ENCODE measurements around the gene GFER.

- TF ChIP-seq EZH2 (IDR thresholded peaks at IDR 0.05; ENCODE audit: insufficient read depth, poor library complexity, severe bottlenecking), result no peak
- no peak for TF ChIP-seq EZH2phosphoT487 (IDR thresholded peaks at IDR 0.05; ENCODE audit: insufficient read depth, low read depth)
Observed at GRCh38 chr16:1944612-1945199, 39.3 kb upstream of the GFER start.
